GM10248 (cell line): ENCODE results near the gene GLCE.

Experiments
- CTCF ChIA-PET: fragments of 300-600 bp; sonication (Branson Sonifier 250); formaldehyde crosslinking; extraction: SDS; loops from one replicate; lab custom pipeline; 2021; ENCODE audit warnings: antibody characterized with exemption; lab: Yijun Ruan, JAX
- POLR2A ChIA-PET: fragments of 350-650 bp; sonication (Branson Sonifier 250); formaldehyde crosslinking; extraction: SDS; loops from one replicate; lab custom pipeline; 2020; ENCODE audit warnings: antibody characterized with exemption; lab: Yijun Ruan, JAX
- DNase-seq: peaks from one replicate; pipeline ENCODE4 v3.0.0; 2012; ENCODE audit errors: extremely low spot score
- CTCF ChIP-seq: IDR thresholded peaks from 2 replicates; pipeline ENCODE4 v1.5.1; 2012; ENCODE audit warnings: mild to moderate bottlenecking, low read depth; ENCODE audit errors: extremely low read depth, missing control alignments, control extremely low read depth

Gene GLCE

GRCh38 chr15:69209661-69210060 is 49.2 kb downstream of the GLCE start:
- TF ChIP-seq CTCF = no peak
- ChIA-PET POLR2A (no interaction called here), CTCF (no interaction called here)
- no peak for DNase-seq

GRCh38 chr15:69210574-69210973 is 50.1 kb downstream of the GLCE start:
- TF ChIP-seq CTCF = no peak
- ChIA-PET CTCF (no interaction called here), POLR2A (no interaction called here)
- DNase-seq = no peak

- no peak for TF ChIP-seq CTCF
- CTCF ChIA-PET = no interaction called here
- no peak for DNase-seq
- POLR2A ChIA-PET = no interaction called here
Observed at GRCh38 chr15:69213786-69214185, 53.4 kb downstream of the GLCE start.

GRCh38 chr15:69215314-69216035 is 55.0 kb downstream of the GLCE start:
- POLR2A ChIA-PET = no interaction called here
- CTCF ChIA-PET = no interaction called here
- DNase-seq = no peak
- TF ChIP-seq CTCF = no peak

GRCh38 chr15:69217381-69217780 is 56.9 kb downstream of the GLCE start:
- TF ChIP-seq CTCF = no peak
- no peak for DNase-seq
- CTCF ChIA-PET = no interaction called here
- POLR2A ChIA-PET = no interaction called here

GRCh38 chr15:69219690-69220089 is 59.3 kb downstream of the GLCE start:
- CTCF ChIA-PET = no interaction called here
- DNase-seq = no peak
- POLR2A ChIA-PET = no interaction called here
- no peak for TF ChIP-seq CTCF

GRCh38 chr15:69222002-69222474 is 61.6 kb downstream of the GLCE start:
- POLR2A ChIA-PET = no interaction called here
- CTCF ChIA-PET = interaction anchor here (1.7 kb wide), 1 partner anchor 17 kb away, joined by 5 read pairs; no protein-coding TSS in a partner anchor
- TF ChIP-seq CTCF = no peak
- no peak for DNase-seq
